Measurements from ENCODE around the gene TIGD3. TPM values are rescaled to one million over a fixed set of nuclear protein-coding genes. Genes with fewer than 3 reads are reported as not detected.

TIGD3 gene
- total and polyA plus RNA-seq, 2 experiments from 2014 or later, result 1.2 to 3.0 TPM

GRCh38 chr11:65393513-65394079 lies 39.0 kb downstream of the TIGD3 start (continued):
- TF ChIP-seq REST (IDR thresholded peaks at IDR 0.05; ENCODE audit: unreplicated experiment), result no peak
- TF ChIP-seq EZH2 (IDR thresholded peaks at IDR 0.05; ENCODE audit: low read depth, unreplicated experiment), result no peak
- TF ChIP-seq CTCF (conservative IDR thresholded peaks at IDR 0.05; ENCODE audit: low read depth in 2 of 2), result no peak

DNA sequence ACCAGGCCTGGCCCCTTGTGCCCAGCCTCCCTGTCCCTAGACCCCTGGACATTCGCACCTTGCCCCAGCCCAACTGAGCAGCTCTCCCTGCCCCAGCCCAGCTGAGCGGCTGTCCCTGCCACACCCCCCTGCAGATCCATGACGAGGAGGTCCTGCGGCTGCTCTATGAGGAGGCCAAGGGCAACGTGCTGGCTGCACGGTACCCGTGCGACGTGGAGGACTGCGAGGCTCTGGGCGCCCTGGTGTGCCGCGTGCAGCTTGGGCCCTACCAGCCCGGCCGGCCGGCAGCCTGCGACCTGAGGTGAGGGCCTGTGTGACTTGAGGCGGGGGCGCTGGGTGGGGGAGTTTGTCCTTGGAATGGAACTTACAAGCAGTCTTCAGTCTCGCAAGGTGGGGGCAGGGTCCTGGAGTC lies 39.6 kb downstream of the TIGD3 start:
- DNase-seq (ENCODE audit: low spot score) (no peak), ATAC-seq (no peak; the same call in 2 of the 3 replicates)
- peaks cover 9% of the 10 kb centered on the region; the same call in 2 of the 3 replicates for H3K36me3 Mint-ChIP-seq (ENCODE audit: low read depth)
- no peak overlapping the region for H2AFZ ChIP-seq
- peaks cover 9% of the 10 kb centered on the region for H3K27me3 Mint-ChIP-seq (ENCODE audit: insufficient read depth, low read depth, poor library complexity)
- no peaks in the 10 kb centered on the region for H3K9me3 Mint-ChIP-seq
- H3K27me3 ChIP-seq (ENCODE audit: insufficient read depth), result no peaks in the 10 kb centered on the region
- H3K4me1 ChIP-seq (ENCODE audit: insufficient read depth), result peaks cover 5% of the 10 kb centered on the region; the same call in 1 of the 2 replicates
- no peak overlapping the region for H3K4me2 ChIP-seq
- no peaks in the 10 kb centered on the region for H3K79me2 ChIP-seq (replicated peaks; ENCODE audit: insufficient read depth)
- H3K27ac Mint-ChIP-seq, result no peak overlapping the region
- H3F3A ChIP-seq (replicated peaks; ENCODE audit: low read depth), result no peaks in the 10 kb centered on the region
- H3K9me2 ChIP-seq (ENCODE audit: insufficient read depth), result no peaks in the 10 kb centered on the region
- H4K20me1 ChIP-seq (replicated peaks; ENCODE audit: insufficient read depth), result no peaks in the 10 kb centered on the region
- H3K36me3 ChIP-seq (ENCODE audit: insufficient read depth), result no peaks in the 10 kb centered on the region
- no peak overlapping the region for H3K4me3 ChIP-seq
- no peak overlapping the region for H3K27ac ChIP-seq (ENCODE audit: low read depth)
- H3K4me1 Mint-ChIP-seq, result peaks cover 16% of the 10 kb centered on the region
- H3K4me3 Mint-ChIP-seq, result no peak overlapping the region
- no peak for TF ChIP-seq EZH2 (IDR thresholded peaks at IDR 0.05; ENCODE audit: low read depth, unreplicated experiment)
- no peak for TF ChIP-seq ZNF462 (CRISPR knock-in tag; IDR thresholded peaks at IDR 0.05)
- no peak for TF ChIP-seq STAT1 (IDR thresholded peaks at IDR 0.05; ENCODE audit: unreplicated experiment)
- TF ChIP-seq CTCF (conservative IDR thresholded peaks at IDR 0.05; ENCODE audit: low read depth in 2 of 2), result no peak
- TF ChIP-seq REST (IDR thresholded peaks at IDR 0.05; ENCODE audit: unreplicated experiment), result no peak

Measured in GM23338 (cell line).